OCI-LY3 (cell line): ENCODE data around the gene MTHFD1.

Experiments used
- CTCF ChIP-seq: fragments of 200-600, 300-600 bp; sonication (generic); IDR thresholded peaks from 2 replicates; pipeline ENCODE4 v1.5.1; 2014; ENCODE audit warnings: antibody characterized with exemption, low read length, low read depth
- EZH2phosphoT487 ChIP-seq: fragments of 200-600 bp; shearing (Covaris generic); IDR thresholded peaks from 2 replicates; pipeline ENCODE4 v1.6.1; 2018; ENCODE audit warnings: antibody characterized with exemption, mixed run types, low read depth

GRCh38 chr14:64444140-64444539, 56.0 kb downstream of the MTHFD1 start:
- TF ChIP-seq CTCF (no peak), EZH2phosphoT487 (no peak)
